OCI-M1 (cell line): ENCODE measurements around the gene OPRM1.

ENCODE experiments used
- DNase-seq: peaks from one replicate; lab custom pipeline; 2025; lab: John Stamatoyannopoulos, UW

OPRM1 gene

DNA sequence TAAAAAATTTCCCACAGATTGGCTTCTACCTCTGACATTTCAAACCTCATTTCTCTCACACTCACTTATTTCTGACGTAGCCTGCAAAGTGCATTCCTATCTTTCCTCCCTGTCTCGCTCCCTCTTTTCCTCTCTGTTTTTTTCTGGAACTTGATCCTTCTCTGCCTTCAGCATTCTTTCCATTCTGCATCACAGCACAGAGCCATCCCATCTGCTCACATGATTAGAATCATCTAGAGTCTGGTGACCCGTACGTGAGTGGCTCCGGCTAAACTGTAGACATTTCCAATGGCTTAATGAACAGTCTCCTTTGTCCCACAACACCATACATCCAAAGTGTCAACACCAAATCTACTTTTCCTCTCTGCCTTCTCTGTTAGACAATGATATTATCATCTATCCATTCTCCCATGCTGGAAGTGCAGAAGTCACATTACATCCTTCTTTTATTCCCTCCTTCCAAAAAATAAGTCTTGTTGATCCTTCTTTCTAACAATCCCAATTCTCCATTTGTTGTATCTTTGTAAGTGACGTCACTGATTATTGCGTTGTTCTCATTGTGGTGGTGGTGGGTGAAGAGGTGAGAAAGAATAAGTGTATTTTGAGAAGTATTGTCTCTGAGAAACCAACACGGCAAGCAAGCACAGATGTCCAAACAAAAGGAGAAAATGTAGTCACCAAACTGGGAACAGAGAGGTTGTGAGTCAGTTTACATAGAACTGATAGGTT, 41.6 kb downstream of the OPRM1 start:
- DNase-seq = no peak

DNA sequence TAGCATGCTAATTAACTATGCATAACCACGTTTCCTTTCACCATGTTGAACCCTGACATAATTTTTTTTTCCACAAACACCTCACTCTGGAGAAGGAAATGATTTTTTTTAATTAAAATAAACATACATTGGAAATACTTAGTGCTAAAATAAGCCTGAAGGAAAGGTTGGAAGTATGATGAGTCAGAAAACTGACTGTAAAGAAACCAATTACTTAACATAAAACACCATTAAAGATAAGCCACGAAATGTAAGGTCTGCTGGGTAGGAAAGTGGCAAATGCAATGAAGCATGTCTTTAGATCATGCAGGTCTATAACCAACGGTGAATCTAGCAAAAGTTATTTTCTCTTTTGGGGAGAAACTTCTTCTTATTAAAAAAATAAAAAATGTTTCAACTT, 47.5 kb downstream of the OPRM1 start:
- DNase-seq = peak; percentile 35

DNA sequence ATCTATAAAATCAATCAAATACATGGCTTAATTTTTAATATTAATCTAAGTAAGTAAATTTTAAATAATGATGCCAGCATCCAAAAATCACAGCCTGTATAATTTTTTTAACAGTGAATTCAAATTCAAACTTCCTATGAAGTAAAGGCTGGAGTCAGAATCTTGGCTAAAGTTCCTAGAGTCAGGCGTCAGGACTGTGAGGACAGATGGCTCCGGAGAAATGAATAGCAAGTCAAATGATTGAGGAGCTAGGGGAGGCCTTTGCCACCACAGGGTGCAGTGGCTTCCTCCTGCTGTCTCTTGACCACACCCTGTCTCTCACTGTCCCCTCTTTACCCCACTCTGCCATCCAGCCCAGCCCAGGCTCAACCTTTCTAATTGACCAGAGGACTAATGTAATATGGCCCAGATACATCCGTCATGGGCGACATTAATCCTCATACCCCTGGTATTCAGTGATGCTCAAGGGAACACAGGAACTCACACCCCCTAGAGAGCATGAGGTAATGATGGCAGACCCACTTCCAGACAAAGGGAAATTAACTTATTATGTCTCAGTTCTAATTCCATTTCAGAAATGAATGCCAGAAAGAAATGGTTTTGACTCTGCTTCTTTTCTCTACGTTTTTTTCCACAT, 53.4 kb downstream of the OPRM1 start:
- DNase-seq = no peak

DNA sequence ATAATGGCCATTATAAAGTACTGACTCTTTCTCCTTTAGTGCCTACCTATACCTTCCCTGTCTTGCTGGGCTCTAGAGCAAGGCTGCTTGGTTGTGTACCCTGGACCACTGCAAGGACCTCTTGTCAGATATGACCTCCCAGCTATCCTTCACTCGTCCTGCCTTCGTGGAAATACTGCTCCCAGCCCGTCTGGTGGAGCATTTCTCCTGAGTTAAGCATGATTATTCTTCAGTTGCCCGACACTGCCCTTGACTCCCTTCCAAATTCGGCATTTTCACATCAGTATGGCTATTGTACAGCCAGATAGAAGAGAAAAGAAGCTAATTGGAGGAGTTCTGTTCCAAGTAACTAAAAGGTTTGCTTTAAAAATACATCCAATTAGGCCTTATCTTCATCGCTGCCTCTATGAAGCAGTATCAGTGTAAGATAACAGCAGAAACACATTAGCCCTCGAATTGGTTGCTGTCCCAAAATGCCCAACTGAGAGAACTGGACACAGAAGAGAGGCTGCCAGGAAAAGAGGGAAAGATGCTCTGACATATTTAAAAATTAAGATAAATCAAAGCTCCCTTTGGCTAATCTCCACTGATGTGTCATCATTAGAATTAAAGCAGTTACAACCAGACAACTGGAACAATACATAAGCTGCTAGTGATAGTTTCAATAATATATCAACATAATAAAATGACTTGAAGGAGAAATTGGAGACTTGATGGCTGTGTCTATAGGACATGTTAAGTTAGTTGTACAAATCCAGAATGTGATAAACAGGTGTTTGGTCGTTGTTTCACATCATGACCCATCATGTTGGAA, 54.4 kb downstream of the OPRM1 start:
- no peak for DNase-seq

DNA sequence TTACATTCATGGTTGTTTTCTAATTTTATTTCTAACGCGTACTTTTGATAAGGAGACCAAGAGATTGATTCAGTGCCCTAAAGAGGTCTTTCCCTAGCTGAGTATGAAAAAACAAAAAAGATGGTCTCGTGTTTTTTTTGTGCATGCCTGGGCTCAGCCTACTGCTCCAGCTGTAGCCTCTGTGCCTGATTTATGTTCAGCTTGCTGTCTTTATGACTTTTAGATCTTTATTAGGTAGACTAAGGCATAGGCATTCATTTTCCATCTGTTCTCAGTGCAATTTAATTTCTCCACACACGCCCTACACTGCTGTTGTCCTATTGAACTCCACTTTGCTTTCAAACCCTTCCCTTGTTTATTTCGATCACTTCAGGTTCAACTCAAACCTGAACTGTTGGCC, 56.5 kb downstream of the OPRM1 start:
- DNase-seq = no peak

DNA sequence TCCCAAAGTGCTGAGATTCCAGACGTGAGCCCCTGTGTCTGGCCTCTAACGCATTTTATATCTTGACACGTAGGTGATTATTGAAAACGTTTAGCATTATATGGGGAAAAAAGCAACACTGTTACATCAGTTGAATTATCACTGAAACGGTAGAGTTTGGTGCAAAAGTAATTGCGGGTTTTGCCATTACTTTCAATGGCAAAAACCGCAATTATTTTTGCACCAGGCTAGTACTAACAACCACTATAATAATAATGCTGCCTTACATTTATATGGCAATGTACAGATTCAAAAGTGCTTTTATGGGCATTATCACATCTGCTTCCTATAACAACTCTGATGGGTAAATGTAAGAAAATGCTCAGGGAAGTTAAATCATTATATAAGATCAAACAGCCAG, 57.3 kb downstream of the OPRM1 start:
- peak; percentile 35 for DNase-seq

DNA sequence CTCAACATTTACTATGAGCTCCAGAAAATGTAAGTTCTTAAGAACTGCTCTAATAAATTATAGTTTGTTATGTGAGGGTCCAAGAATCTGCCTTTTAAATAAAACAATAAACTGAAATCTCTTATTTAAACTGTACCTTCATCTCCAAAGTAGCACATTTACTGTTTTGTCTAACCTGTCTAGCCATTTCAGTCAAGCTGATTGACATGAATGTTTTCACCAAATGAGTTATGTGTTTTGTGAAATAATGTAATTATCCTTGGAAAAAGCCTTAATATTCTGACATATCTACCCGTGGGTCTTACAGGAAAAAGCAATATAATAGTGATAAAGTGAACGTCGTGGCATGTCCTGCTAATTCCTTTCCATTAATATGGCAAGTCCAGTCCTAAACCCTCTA, 57.8 kb downstream of the OPRM1 start:
- DNase-seq = no peak

DNA sequence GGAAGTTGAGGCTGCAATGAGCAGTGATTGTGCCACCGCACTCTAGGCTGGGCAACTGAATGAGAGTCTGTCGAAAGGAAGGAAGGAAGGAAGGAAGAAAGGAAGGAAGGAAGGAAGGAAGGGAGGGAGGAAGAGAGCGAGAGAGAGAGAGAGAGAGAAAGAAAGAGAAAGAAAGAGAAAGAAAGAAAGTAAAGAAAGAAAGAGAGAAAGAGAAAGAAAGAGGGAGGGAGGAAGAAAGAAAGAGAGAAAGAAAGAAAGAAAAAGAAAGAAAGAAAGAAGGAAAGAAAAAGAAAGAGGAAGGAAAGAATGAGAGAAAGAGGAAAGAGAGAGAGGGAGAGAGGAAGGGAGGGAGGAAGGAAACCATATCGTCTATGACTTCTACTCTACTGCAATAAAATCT, 60.2 kb downstream of the OPRM1 start:
- DNase-seq = no peak

DNA sequence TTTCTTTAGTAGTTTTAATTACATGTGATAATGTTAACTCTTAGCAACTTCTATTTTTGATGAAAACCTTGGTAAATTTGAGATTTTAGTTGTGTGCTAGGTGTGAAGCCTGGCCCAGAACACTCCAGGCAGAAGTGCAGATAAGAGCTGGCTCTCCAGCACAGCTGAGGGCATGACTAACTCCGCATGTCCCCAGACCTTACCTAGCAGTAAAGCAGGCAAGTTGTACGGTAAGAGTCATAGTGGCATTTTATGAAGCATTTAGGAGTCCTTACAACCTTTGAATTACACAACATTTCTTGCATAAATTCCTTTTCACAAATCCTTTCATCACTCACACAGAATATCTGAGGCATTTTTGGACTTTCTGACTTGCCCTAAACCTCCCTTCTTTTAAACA, 67.2 kb downstream of the OPRM1 start:
- no peak for DNase-seq

DNA sequence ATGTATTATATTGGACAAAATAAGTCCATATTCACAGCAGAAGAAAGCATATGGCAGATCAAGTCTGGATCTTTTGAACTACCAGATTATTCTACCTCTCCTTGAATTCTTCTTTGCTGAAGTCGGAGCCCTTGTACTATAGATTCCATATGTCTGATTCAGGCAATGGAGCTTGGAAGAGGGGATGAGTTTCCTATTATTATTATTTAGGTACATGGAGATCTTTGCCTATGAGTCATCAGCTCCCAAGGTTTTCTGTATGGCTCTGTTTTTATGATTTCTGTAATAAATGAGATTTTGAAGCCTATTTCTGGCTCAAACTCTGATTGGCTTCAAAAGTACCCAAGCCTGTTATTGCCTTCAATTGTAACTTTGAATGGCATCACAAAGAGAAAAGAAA, 72.0 kb downstream of the OPRM1 start:
- DNase-seq = no peak

DNA sequence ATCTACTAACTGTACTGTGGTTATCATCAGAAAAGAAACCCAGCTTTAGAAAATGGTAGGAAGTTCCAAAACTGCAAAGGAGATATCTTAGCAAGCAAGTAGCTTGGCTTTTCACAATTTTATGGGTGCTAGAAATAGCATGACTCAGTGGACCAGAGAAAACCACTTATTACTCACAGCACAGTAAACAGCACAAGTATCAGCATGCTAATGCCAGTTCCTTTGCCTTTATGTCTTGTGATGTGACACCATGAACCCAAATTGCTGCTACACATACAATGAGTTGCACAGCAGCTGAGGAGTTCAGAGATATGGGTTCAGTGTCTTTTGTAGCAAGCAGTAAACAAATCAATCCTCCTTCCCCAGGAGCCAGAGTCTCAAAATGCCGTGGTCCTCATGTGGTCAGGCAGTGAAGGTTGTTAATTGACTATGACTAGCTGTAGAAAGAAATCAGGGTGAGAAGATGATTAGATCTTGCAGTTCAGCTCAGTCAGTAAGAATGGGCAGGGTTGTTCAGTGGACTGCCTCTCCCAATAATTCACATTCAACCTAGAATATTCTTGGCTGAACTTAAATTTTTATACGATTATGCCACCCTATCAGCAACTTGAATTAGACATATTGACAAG, 73.3 kb downstream of the OPRM1 start:
- no peak for DNase-seq

DNA sequence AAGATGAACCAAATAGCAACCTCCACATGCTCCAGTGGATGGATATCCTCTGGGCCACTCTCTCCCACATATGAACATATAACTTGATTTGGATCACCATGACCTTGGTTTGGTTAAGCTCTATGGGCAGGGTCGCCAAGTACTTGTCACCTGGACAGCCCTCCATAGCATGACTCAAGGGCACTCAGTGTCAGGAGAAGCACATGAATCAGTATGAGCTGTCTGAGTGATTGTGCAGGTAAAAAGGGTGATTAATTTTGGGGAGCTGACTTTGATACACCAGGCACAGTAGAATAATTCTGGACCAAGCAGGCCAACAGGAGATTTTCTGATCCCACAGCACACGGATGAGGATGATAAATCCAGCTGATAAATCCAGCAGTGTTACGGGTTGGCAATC, 74.4 kb downstream of the OPRM1 start:
- DNase-seq = no peak

DNA sequence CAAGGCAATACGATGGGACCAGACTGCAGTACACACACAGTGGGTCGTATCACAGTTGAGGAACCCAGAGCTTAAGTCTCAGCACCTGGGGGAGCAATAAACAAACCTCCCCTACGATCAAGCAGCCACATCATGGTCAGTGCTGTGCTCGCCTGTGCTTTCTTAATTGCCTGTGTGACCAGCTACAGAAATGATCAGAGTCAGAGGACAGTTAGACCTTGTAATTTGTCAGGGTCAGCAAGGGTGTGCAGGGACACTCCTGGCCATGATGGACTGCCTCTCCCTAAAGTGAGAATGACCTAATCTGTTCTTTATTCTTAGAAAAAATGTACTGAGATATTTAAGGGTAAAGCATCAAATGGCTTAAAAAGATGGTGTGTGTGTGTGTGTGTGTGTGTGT, 78.4 kb downstream of the OPRM1 start:
- DNase-seq = no peak

DNA sequence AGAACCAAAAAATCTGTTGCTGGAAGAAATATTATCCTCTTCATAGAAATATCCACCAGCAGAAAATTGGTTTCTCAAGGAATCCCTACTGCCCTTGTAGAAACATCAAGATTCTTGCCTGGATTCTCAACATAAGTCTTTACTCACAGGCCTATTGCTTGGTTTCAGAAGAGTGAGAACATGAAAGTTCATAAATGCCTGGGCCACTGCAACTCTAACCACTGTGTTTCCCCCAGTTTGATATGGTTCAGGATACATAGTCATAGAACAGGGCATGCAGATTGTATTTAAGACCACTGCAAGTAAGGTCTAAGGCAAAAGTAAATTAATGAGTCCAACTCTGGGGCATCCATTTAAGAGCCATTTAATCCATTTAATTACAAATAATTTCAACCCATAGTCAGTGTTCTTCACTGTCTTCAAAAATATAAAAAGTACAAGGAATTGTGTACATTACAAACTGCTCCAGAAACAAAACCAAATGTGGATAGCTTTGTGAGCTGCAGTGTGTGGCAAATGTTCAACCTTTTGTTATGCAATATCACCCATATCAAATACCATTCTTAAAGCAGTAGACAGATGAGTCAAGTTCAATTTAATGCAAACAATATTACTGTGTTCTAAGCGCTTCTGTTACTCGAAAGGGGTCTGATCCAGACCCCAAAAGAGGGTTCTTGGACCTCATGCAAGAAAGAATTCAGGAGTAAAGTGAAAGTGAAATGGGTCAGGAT, 83.3 kb downstream of the OPRM1 start:
- no peak for DNase-seq

DNA sequence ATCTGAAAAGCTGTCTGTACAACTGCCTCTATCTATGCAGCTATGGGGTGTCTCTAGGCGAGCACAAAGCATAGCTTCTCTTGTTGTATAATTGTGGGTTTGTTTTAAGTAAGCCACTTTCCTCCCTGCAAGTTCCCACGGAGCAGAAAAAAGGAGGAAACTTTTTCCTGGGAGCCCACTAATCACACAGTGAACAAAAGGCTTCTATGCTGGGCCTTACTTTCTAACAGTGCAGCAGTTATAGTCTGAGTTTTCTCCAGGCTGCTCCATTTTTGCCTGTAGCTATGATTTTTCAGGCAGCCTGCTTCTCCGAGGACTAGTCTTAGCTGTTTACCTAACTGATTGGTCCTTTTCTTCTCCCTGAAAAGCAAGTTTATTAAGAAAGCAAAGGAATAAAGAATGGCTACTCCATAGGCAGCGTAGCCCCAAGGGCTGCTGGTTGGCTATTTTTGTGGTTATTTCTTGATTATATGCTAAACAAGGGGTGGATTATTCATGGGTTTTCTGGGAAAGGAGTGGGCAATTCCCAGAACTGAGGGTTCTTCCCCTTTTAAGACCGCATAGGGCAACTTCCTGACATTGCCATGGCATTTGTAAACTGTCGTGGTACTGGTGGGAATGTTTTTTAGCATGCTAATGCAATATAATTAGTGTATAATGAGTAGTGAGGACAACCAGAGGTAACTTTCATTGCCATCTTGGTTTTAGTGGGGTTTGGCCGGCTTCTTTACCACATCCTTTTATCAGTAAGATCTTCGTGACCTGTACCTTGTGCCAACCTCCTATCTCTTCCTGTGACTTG, 84.3 kb downstream of the OPRM1 start:
- no peak for DNase-seq

DNA sequence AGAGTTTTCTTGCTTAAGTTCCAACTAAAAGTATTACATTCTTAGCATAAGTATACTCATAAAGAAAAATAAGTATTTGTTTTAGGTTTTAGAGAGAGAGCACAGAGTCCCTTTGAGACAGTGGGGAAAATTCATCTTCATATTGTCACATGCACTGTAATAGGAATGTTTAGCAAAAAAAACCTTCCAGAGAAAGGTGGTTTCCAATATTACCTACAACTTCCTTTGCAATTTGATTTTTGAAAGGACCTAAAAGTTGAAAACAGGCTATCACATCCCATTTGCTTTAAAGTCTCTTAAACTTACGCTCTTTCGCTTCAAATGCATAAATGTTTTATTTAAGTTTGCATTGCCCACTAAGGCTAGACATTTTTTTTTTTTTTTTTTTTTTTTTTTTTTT, 86.4 kb downstream of the OPRM1 start:
- DNase-seq = peak; percentile 47

DNA sequence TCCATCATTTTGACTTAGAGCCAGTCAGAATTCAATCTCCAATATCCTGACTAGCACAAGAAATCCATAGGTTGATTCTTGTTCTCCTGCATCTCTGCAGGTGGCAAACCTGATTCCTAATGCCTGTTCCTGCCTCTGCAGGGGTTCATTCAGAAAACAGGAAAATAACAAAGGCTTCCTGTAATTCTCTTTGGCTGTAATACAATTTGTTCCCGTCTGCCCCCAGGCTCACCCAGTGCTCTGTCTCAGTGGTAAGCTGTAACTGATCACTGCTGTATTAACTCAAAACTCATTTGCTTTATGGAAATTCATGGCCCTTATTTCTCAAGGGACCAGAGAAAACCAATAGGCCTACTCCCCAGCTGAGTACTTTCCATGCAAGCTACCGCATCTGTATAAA, 88.6 kb downstream of the OPRM1 start:
- DNase-seq = no peak

DNA sequence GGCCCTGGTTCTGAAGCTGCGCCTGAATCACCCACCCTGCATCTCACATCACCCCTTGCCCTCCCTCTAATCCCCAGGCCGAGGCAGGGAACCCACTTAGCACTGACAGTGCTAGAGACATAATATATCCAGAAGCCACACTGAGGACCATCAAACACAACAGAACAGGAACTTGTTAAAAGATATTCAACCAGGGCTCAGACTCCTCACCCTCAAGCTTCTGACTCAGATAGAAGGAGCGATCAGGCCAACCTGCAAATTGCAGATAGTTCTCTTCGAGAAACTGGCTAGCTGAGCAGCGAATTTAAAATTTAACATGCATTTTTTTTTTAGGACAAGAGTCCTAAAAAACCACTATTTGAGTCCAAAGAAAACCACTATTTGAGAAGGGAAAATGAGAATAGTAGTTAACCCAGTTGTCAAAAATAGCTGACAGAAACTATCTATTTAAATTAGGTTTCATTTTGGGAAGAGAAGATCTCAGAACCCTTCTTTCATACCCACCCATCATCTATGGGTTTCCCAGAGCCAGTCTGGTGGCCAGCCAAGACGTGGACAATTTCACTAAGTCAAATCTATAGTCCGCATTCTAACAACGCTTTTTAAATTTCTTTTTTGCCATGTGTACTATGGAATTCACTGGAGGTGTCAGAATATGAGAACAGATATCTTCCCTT, 95.6 kb downstream of the OPRM1 start:
- DNase-seq = peak; percentile 46

DNA sequence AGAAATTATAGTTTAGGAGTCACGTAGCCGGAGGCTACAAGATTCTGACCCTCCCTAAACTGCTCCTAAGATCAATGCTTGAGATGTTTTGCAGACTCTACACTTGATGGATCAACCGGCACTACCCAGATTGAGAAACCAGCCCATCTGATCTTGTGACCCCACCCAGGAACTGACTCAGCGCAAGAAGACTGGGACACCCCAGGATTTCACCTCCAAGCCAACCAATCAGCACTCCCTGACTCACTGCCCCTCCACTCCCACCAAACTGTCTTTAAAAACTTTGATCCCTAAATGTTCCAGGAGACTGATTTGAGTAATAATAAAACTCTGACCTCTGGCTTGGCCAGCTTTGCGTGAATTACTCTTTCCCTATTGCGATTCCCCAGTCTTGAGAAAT, 99.8 kb downstream of the OPRM1 start:
- DNase-seq = peak; percentile 10

DNA sequence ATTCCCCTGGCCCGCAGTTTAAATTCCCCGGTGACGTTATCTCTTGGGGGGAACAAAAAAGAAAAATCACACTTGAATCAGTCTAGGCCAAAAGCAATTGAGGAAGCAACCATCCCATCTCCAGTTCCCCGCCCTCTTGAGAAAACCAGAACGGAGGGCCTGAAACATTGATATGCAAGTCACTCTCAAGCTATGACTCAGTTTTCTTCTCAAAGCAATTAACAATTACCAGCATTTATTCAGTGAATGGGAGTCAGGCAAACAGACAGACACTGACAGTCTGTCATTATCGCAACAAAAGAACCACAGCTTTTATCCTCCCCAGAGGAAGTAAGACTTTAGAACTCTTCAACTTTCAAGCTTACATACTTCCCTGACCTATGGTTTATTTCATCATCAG, 100.9 kb downstream of the OPRM1 start:
- DNase-seq = peak; percentile 96

DNA sequence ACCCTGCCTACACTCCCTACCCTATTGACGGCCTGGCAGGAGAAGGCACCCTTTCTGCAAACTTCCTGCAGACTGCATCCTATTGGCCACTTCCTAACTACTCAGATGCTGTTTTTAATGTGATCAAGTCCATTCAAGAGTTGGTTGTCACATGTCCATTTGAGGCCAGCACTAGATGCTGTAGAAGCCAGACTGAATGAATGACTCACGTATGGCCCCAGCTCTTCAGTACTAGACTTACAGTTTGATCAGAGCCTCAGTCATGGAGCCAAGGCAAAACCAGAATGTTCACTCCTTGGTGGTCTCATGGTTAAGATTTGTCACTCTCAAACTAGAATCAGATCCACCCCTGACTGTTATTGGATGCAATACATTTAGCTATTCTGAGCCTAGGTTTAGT, 101.7 kb downstream of the OPRM1 start:
- peak; percentile 18 for DNase-seq
